GM12892 (cell line): ENCODE results near the gene PIP4K2A.

Experiments used
- POLR2A ChIP-seq: IDR thresholded peaks from 2 replicates; pipeline ENCODE4 v1.6.1; 2011; ENCODE audit warnings: low read depth, low read length, control low read depth
- POLR2AphosphoS5 ChIP-seq: IDR thresholded peaks from 2 replicates; pipeline ENCODE4 v1.6.1; 2011; ENCODE audit warnings: low read depth, low read length, control low read depth

DNA sequence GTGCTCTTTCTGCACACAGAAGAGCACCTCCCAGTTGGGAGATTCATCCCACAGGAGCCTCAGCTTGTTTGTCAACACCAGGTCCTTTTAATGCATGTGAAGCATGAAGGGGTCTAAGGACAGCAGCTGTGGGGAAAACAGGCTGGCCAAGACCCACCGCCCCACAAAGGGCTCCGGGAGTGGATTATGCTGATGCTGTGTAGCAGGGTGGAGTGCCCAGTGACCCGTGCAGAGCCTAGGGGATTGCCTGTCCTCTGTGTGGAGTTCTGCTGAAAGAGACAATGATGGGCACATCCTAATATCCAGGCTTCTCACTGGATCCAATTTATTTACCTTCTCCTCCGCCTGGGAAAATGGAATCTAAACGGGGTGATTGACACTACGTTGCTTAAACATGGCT is 74.0 kb downstream of the PIP4K2A start:
- TF ChIP-seq POLR2A = no peak
- TF ChIP-seq POLR2AphosphoS5 = no peak
